ENCODE measurements around the gene PPP1R12A. TPM values are rescaled to one million over a fixed set of nuclear protein-coding genes. Genes with fewer than 3 reads are reported as not detected.
"Not testable (repeated sequence)": the region's sequence is repeated elsewhere in the genome, so short reads cannot be mapped to it uniquely, and the experiment has no call there.

PPP1R12A gene
- total RNA-seq, 2 donors from 2014 or later = 112 to 131 TPM

GRCh38 chr12:79897617-79898016 lies 37.3 kb downstream of the PPP1R12A start:
- no peaks in the 10 kb centered on the region for H3K9me3 Mint-ChIP-seq
- H3K27me3 Mint-ChIP-seq = no peaks in the 10 kb centered on the region
- H3K36me3 Mint-ChIP-seq = no peaks in the 10 kb centered on the region
- no peak for DNase-seq (ENCODE audit: low spot score)
- ATAC-seq = no peak
- peaks cover 53 to 71% of the 10 kb centered on the region in 2 donors for H3K4me1 Mint-ChIP-seq (ENCODE audit: low read depth in 2 of 2)
- H3K27ac Mint-ChIP-seq = no peak overlapping the region
- H3K4me3 Mint-ChIP-seq = no peak overlapping the region

- Mint-ChIP-seq H3K9me3 (no peaks in the 10 kb centered on the region), H3K27me3 (no peaks in the 10 kb centered on the region), H3K36me3 (no peaks in the 10 kb centered on the region), H3K4me3 (no peak overlapping the region), H3K4me1 (ENCODE audit: low read depth in 2 of 2) (peaks cover 45 to 69% of the 10 kb centered on the region in 2 donors), H3K27ac (no peak overlapping the region)
- no peak for DNase-seq (ENCODE audit: low spot score)
- no peak for ATAC-seq
These were observed 39.1 kb downstream of the PPP1R12A start for GRCh38 chr12:79895804-79896203.

- no peaks in the 10 kb centered on the region for H3K9me3 Mint-ChIP-seq
- no peak overlapping the region for H3K4me3 Mint-ChIP-seq
- no peaks in the 10 kb centered on the region for H3K36me3 Mint-ChIP-seq
- no peaks in the 10 kb centered on the region for H3K27me3 Mint-ChIP-seq
- no peak overlapping the region for H3K27ac Mint-ChIP-seq
- peaks cover 43 to 69% of the 10 kb centered on the region in 2 donors for H3K4me1 Mint-ChIP-seq (ENCODE audit: low read depth in 2 of 2)
- no peak for ATAC-seq
- DNase-seq (ENCODE audit: low spot score) = no peak
These were observed 39.8 kb downstream of the PPP1R12A start for GRCh38 chr12:79895071-79895470.

GRCh38 chr12:79891506-79892162 lies 43.3 kb downstream of the PPP1R12A start:
- Mint-ChIP-seq H3K27me3 (no peaks in the 10 kb centered on the region), H3K9me3 (no peaks in the 10 kb centered on the region), H3K27ac (no peak overlapping the region), H3K36me3 (no peaks in the 10 kb centered on the region), H3K4me3 (no peak overlapping the region), H3K4me1 (ENCODE audit: low read depth in 2 of 2) (peaks cover 41 to 73% of the 10 kb centered on the region in 2 donors)
- DNase-seq (ENCODE audit: low spot score) (no peak), ATAC-seq (no peak)

- no peak overlapping the region for H3K4me3 Mint-ChIP-seq
- H3K4me1 Mint-ChIP-seq (ENCODE audit: low read depth in 2 of 2) = peaks cover 31 to 59% of the 10 kb centered on the region in 2 donors
- H3K9me3 Mint-ChIP-seq = no peaks in the 10 kb centered on the region
- H3K27ac Mint-ChIP-seq = peak overlapping the region in 1 of 2 donors; percentile 3
- H3K36me3 Mint-ChIP-seq = no peaks in the 10 kb centered on the region
- ATAC-seq = no peak
- DNase-seq (ENCODE audit: low spot score) = no peak
- no peaks in the 10 kb centered on the region for H3K27me3 Mint-ChIP-seq
These were observed 47.0 kb downstream of the PPP1R12A start for GRCh38 chr12:79887890-79888289.

- Mint-ChIP-seq H3K36me3 (no peaks in the 10 kb centered on the region), H3K4me3 (no peak overlapping the region), H3K27ac (no peak overlapping the region), H3K27me3 (no peaks in the 10 kb centered on the region), H3K9me3 (no peaks in the 10 kb centered on the region), H3K4me1 (ENCODE audit: low read depth in 2 of 2) (peaks cover 39 to 66% of the 10 kb centered on the region in 2 donors)
- ATAC-seq = peak in 1 of 2 donors; percentile 65
- no peak for DNase-seq (ENCODE audit: low spot score)
These were observed 47.9 kb downstream of the PPP1R12A start for GRCh38 chr12:79886917-79887519.

GRCh38 chr12:79885911-79886490 lies 48.9 kb downstream of the PPP1R12A start:
- H3K4me3 Mint-ChIP-seq = no peak overlapping the region
- peaks cover 48 to 69% of the 10 kb centered on the region in 2 donors for H3K4me1 Mint-ChIP-seq (ENCODE audit: low read depth in 2 of 2)
- DNase-seq (ENCODE audit: low spot score) (no peak), ATAC-seq (no peak)
- H3K9me3 Mint-ChIP-seq = no peaks in the 10 kb centered on the region
- no peaks in the 10 kb centered on the region for H3K27me3 Mint-ChIP-seq
- no peak overlapping the region for H3K27ac Mint-ChIP-seq
- H3K36me3 Mint-ChIP-seq = no peaks in the 10 kb centered on the region

GRCh38 chr12:79884401-79885006 lies 50.4 kb downstream of the PPP1R12A start:
- no peak for ATAC-seq
- no peak overlapping the region for H3K4me3 Mint-ChIP-seq
- no peak overlapping the region for H3K27ac Mint-ChIP-seq
- H3K9me3 Mint-ChIP-seq = no peaks in the 10 kb centered on the region
- H3K27me3 Mint-ChIP-seq = no peaks in the 10 kb centered on the region
- peaks cover 52 to 69% of the 10 kb centered on the region in 2 donors for H3K4me1 Mint-ChIP-seq (ENCODE audit: low read depth in 2 of 2)
- no peaks in the 10 kb centered on the region for H3K36me3 Mint-ChIP-seq
- DNase-seq (ENCODE audit: low spot score) = no peak

- Mint-ChIP-seq H3K27ac (no peak overlapping the region), H3K4me1 (ENCODE audit: low read depth in 2 of 2) (peaks cover 50 to 63% of the 10 kb centered on the region in 2 donors), H3K36me3 (no peaks in the 10 kb centered on the region), H3K27me3 (no peaks in the 10 kb centered on the region), H3K4me3 (peak overlapping the region; percentile 5), H3K9me3 (no peaks in the 10 kb centered on the region)
- DNase-seq (ENCODE audit: low spot score) (no peak), ATAC-seq (no peak)
These were observed 51.7 kb downstream of the PPP1R12A start for GRCh38 chr12:79883216-79883615.

- H3K36me3 Mint-ChIP-seq = no peaks in the 10 kb centered on the region
- H3K4me3 Mint-ChIP-seq = no peak overlapping the region
- DNase-seq (ENCODE audit: low spot score) (no peak), ATAC-seq (no peak)
- H3K4me1 Mint-ChIP-seq (ENCODE audit: low read depth in 2 of 2) = peaks cover 50 to 51% of the 10 kb centered on the region in 2 donors
- no peaks in the 10 kb centered on the region for H3K27me3 Mint-ChIP-seq
- no peaks in the 10 kb centered on the region for H3K9me3 Mint-ChIP-seq
- peak overlapping the region in 1 of 2 donors; percentile 47 for H3K27ac Mint-ChIP-seq
These were observed 53.5 kb downstream of the PPP1R12A start for GRCh38 chr12:79881351-79881750.

GRCh38 chr12:79878506-79878905 lies 56.4 kb downstream of the PPP1R12A start:
- not testable (repeated sequence) for ATAC-seq; H3K27me3 Mint-ChIP-seq; H3K27ac Mint-ChIP-seq; H3K4me3 Mint-ChIP-seq; DNase-seq (ENCODE audit: low spot score); H3K9me3 Mint-ChIP-seq; H3K36me3 Mint-ChIP-seq
- H3K4me1 Mint-ChIP-seq (ENCODE audit: low read depth in 2 of 2) = peaks cover 66% of the 10 kb centered on the region in 2 donors

- Mint-ChIP-seq H3K9me3 (no peaks in the 10 kb centered on the region), H3K27me3 (no peaks in the 10 kb centered on the region), H3K27ac (peak overlapping the region in 1 of 2 donors; percentile 14), H3K4me3 (no peak overlapping the region), H3K4me1 (ENCODE audit: low read depth in 2 of 2) (peaks cover 64% of the 10 kb centered on the region in 2 donors), H3K36me3 (no peaks in the 10 kb centered on the region)
- DNase-seq (ENCODE audit: low spot score) (no peak), ATAC-seq (no peak)
These were observed 57.7 kb downstream of the PPP1R12A start for GRCh38 chr12:79877246-79877645.

GRCh38 chr12:79874665-79875064 lies 60.2 kb downstream of the PPP1R12A start:
- H3K4me1 Mint-ChIP-seq (ENCODE audit: low read depth in 2 of 2) = peaks cover 47 to 52% of the 10 kb centered on the region in 2 donors

GRCh38 chr12:79873201-79873600 lies 61.7 kb downstream of the PPP1R12A start:
- Mint-ChIP-seq H3K4me1 (ENCODE audit: low read depth in 2 of 2) (peaks cover 45 to 50% of the 10 kb centered on the region in 2 donors), H3K9me3 (no peaks in the 10 kb centered on the region), H3K27ac (no peak overlapping the region), H3K36me3 (peaks cover 12% of the 10 kb centered on the region), H3K4me3 (no peak overlapping the region), H3K27me3 (no peaks in the 10 kb centered on the region)
- DNase-seq (ENCODE audit: low spot score) (no peak), ATAC-seq (no peak)

More at GRCh38 chr12:79874665-79875064, 60.2 kb downstream of the PPP1R12A start:
- H3K4me3 Mint-ChIP-seq = no peak overlapping the region
- DNase-seq (ENCODE audit: low spot score) (no peak), ATAC-seq (no peak)
- no peak overlapping the region for H3K27ac Mint-ChIP-seq
- peaks cover 6% of the 10 kb centered on the region for H3K36me3 Mint-ChIP-seq
- H3K27me3 Mint-ChIP-seq = no peaks in the 10 kb centered on the region
- no peaks in the 10 kb centered on the region for H3K9me3 Mint-ChIP-seq

Measured in natural killer cell treated with Interleukin-12 subunit alpha and Interleukin-12 subunit beta and Interleukin-15 and Interleukin-18, amount 100 ng/mL, for 72 hours (primary cell).